H1 (cell line): ENCODE data around the gene GANC. TPM values are rescaled to one million over a fixed set of nuclear protein-coding genes. Genes with fewer than 3 reads are reported as not detected.

Experiments used
- CTCF ChIA-PET: fragments of 300-600 bp; sonication (Branson Sonifier 250); formaldehyde crosslinking; loops from one replicate; lab custom pipeline; 2021; ENCODE audit not compliant: partially characterized antibody; lab: Charles Lee
- POLR2A ChIA-PET: fragments of 300-600 bp; sonication (Branson Sonifier 250); formaldehyde crosslinking; loops from one replicate; lab custom pipeline; 2021; ENCODE audit warnings: inconsistent platforms; ENCODE audit not compliant: partially characterized antibody; lab: Charles Lee
- DNase-seq, 2 experiments: peaks; one replicate each; pipeline versions ENCODE4 v3.0.0 to v3.0.0-alpha.2; 2010 to 2022; ENCODE audit warnings: low spot score in 2 of 2, low read depth in 1 of 2, mixed read lengths in 1 of 2
- FAIRE-seq: peaks from 2 replicates; lab custom pipeline; 2011; peaks lifted over from hg19 to GRCh38; lab: Jason Lieb, UNC
- H2AFZ ChIP-seq: 2 replicates; pipeline ENCODE4 v1.8.1; 2012; ENCODE audit warnings: low read length, inconsistent platforms
- H2AK5ac ChIP-seq: 2 replicates; pipeline ENCODE4 v1.6.1; 2013; ENCODE audit warnings: low read depth, low read length
- H2BK120ac ChIP-seq: replicated peaks from 2 replicates; pipeline ENCODE3; 2013; ENCODE audit warnings: low read depth, low read length, inconsistent platforms
- H2BK12ac ChIP-seq: 2 replicates; pipeline ENCODE4 v1.6.1; 2013; ENCODE audit warnings: low read depth, low read length
- H2BK15ac ChIP-seq: 2 replicates; pipeline ENCODE4 v1.6.1; 2013; ENCODE audit warnings: low read length
- H2BK20ac ChIP-seq: 2 replicates; pipeline ENCODE4 v1.6.1; 2013; ENCODE audit warnings: low read length
- H2BK5ac ChIP-seq: 2 replicates; pipeline ENCODE4 v1.6.1; 2013; ENCODE audit warnings: low read depth, low read length
- H3K14ac ChIP-seq: 2 replicates; pipeline ENCODE4 v1.6.1; 2013; ENCODE audit warnings: inconsistent platforms; ENCODE audit not compliant: insufficient read length
- H3K18ac ChIP-seq: 2 replicates; pipeline ENCODE4 v1.6.1; 2013; ENCODE audit warnings: low read length; ENCODE audit errors: extremely low read depth
- H3K23ac ChIP-seq: 2 replicates; pipeline ENCODE4 v1.6.1; 2013; ENCODE audit warnings: inconsistent platforms; ENCODE audit not compliant: insufficient read length
- H3K23me2 ChIP-seq: 2 replicates; pipeline ENCODE4 v1.6.1; 2013; ENCODE audit warnings: low read depth, low read length
- H3K27ac ChIP-seq: 2 replicates; pipeline ENCODE4 v1.6.1; 2011; ENCODE audit warnings: low read depth, low read length, inconsistent platforms
- H3K27me3 ChIP-seq, 4 experiments: replicated peaks in 1 of 4; 1 replicate in 1 of 4; 2 replicates in 3 of 4; pipeline versions ENCODE4 v1.6.1 to v1.8.1; 2011 to 2013; ENCODE audit warnings: low read length in 3 of 4, mild to moderate bottlenecking in 3 of 4, inconsistent platforms in 2 of 4, mixed read lengths in 2 of 4, moderate library complexity in 1 of 4; ENCODE audit not compliant: control insufficient read depth in 3 of 4, insufficient read depth in 3 of 4; ENCODE audit errors: extremely low read depth in 1 of 4
- H3K36me3 ChIP-seq, 4 experiments: 2 replicates each; pipeline versions ENCODE4 v1.6.1 to v1.8.1; 2011 to 2013; ENCODE audit warnings: mild to moderate bottlenecking in 4 of 4, low read length in 3 of 4, moderate library complexity in 2 of 4, control low read depth in 1 of 4, inconsistent platforms in 1 of 4; ENCODE audit not compliant: insufficient read depth in 4 of 4, control insufficient read depth in 2 of 4
- H3K4ac ChIP-seq: replicated peaks from 2 replicates; pipeline ENCODE3; 2013; ENCODE audit warnings: low read length, low read depth, mixed read lengths, inconsistent platforms; ENCODE audit not compliant: insufficient read length
- H3K4me1 ChIP-seq, 4 experiments: replicated peaks in 1 of 4; 1 replicate in 1 of 4; 2 replicates in 3 of 4; pipeline versions ENCODE4 v1.6.1 to v1.8.1; 2011 to 2013; ENCODE audit warnings: low read length in 3 of 4, inconsistent platforms in 2 of 4, mixed read lengths in 1 of 4; ENCODE audit not compliant: insufficient read depth in 4 of 4, control insufficient read depth in 3 of 4
- H3K4me2 ChIP-seq, 2 experiments: 2 replicates each; pipeline versions ENCODE4 v1.6.1 to v1.8.1; 2011 to 2013; ENCODE audit warnings: low read depth in 2 of 2, low read length in 2 of 2, control low read depth in 1 of 2, inconsistent platforms in 1 of 2, mild to moderate bottlenecking in 1 of 2; ENCODE audit not compliant: insufficient read depth in 1 of 2
- H3K4me3 ChIP-seq, 4 experiments: fragments of 200-600, 300-600 bp in 1 of 4; sonication (generic), shearing (Covaris generic), sonication (Bioruptor Twin) in 1 of 4; 2 replicates each; pipeline versions ENCODE4 v1.5.1 to v1.8.1; 2011 to 2016; ENCODE audit warnings: low read length in 4 of 4, low read depth in 3 of 4, control low read depth in 2 of 4, inconsistent platforms in 2 of 4, mild to moderate bottlenecking in 2 of 4, mixed read lengths in 1 of 4, moderate library complexity in 1 of 4; ENCODE audit not compliant: insufficient read depth in 2 of 4; ENCODE audit errors: extremely low read depth in 1 of 4
- H3K56ac ChIP-seq: replicated peaks from 2 replicates; pipeline ENCODE3; 2013; ENCODE audit warnings: low read depth, mild to moderate bottlenecking, mixed read lengths, low read length, inconsistent platforms; ENCODE audit not compliant: insufficient read length
- H3K79me1 ChIP-seq: 2 replicates; pipeline ENCODE4 v1.6.1; 2013; ENCODE audit warnings: low read depth, low read length, control low read depth
- H3K79me2 ChIP-seq, 2 experiments: 2 replicates each; pipeline versions ENCODE4 v1.6.1 to v1.8.1; 2012 to 2013; ENCODE audit warnings: low read length in 2 of 2, mild to moderate bottlenecking in 2 of 2, inconsistent platforms in 1 of 2; ENCODE audit not compliant: insufficient read depth in 2 of 2, control insufficient read depth in 1 of 2
- H3K9ac ChIP-seq, 4 experiments: replicated peaks in 1 of 4; 1 replicate in 1 of 4; 2 replicates in 3 of 4; pipeline versions ENCODE4 v1.6.1 to v1.8.1; 2011 to 2013; ENCODE audit warnings: low read depth in 3 of 4, low read length in 3 of 4, control low read depth in 2 of 4, mild to moderate bottlenecking in 2 of 4, moderate library complexity in 2 of 4, inconsistent platforms in 1 of 4; ENCODE audit errors: extremely low read depth in 1 of 4
- H3K9me3 ChIP-seq, 2 experiments: 2 replicates each; pipeline versions ENCODE4 v1.6.1 to v1.8.1; 2012 to 2013; ENCODE audit warnings: mild to moderate bottlenecking in 2 of 2, moderate library complexity in 2 of 2, control low read depth in 1 of 2, inconsistent platforms in 1 of 2, low read depth in 1 of 2, low read length in 1 of 2, mixed read lengths in 1 of 2; ENCODE audit not compliant: insufficient read depth in 2 of 2
- H4K20me1 ChIP-seq, 2 experiments: replicated peaks in 1 of 2; 2 replicates each; pipeline versions ENCODE3 to v1.8.1; 2011 to 2013; ENCODE audit warnings: inconsistent platforms in 2 of 2, low read length in 2 of 2, mild to moderate bottlenecking in 1 of 2; ENCODE audit not compliant: insufficient read depth in 2 of 2, control insufficient read depth in 1 of 2
- H4K5ac ChIP-seq: 2 replicates; pipeline ENCODE4 v1.6.1; 2013; ENCODE audit warnings: low read length, low read depth, mixed read lengths, inconsistent platforms; ENCODE audit not compliant: insufficient read length
- H4K8ac ChIP-seq: 2 replicates; pipeline ENCODE4 v1.8.0; 2013; ENCODE audit warnings: mild to moderate bottlenecking, moderate library complexity, low read length, inconsistent platforms; ENCODE audit not compliant: insufficient read depth; ENCODE audit errors: extremely low read depth
- H4K91ac ChIP-seq: replicated peaks from 2 replicates; pipeline ENCODE3; 2013; ENCODE audit warnings: low read length, mixed read lengths, inconsistent platforms; ENCODE audit not compliant: insufficient read length
- ASH2L ChIP-seq: fragments of 200-600, 300-600 bp; sonication (generic); IDR thresholded peaks from one replicate; pipeline ENCODE4 v1.7.1; 2017; ENCODE audit warnings: low read length
- ATF3 ChIP-seq: IDR thresholded peaks from 2 replicates; pipeline ENCODE4 v1.6.1; 2011; ENCODE audit warnings: low read depth, mild to moderate bottlenecking, low read length; ENCODE audit not compliant: insufficient read depth
- BACH1 ChIP-seq: IDR thresholded peaks from 2 replicates; pipeline ENCODE4 v1.6.1; 2012; ENCODE audit warnings: low read length, improper control_type of control experiment
- CBX5 ChIP-seq: fragments of 300-800, 300-1000 bp; sonication (generic); IDR thresholded peaks from 2 replicates; pipeline ENCODE4 v1.7.1; 2016; ENCODE audit warnings: antibody characterized with exemption, low read length, low read depth
- EP300 ChIP-seq, 2 experiments: IDR thresholded peaks; 1 replicate in 1 of 2; 2 replicates in 1 of 2; pipeline ENCODE4 v1.6.1; 2011 to 2012; ENCODE audit warnings: low read depth in 2 of 2, low read length in 2 of 2, mild to moderate bottlenecking in 2 of 2, borderline replicate concordance in 1 of 2, inconsistent platforms in 1 of 2, moderate library complexity in 1 of 2
- EZH2 ChIP-seq: fragments of 200-600 bp; sonication (generic); IDR thresholded peaks from 2 replicates; pipeline ENCODE4 v1.7.1; 2012; ENCODE audit warnings: low read depth, mild to moderate bottlenecking, moderate library complexity, low read length, inconsistent platforms; ENCODE audit not compliant: severe bottlenecking
- KDM5A ChIP-seq: fragments of 200-600 bp; IDR thresholded peaks from 2 replicates; pipeline ENCODE4 v1.7.1; 2012; ENCODE audit warnings: mild to moderate bottlenecking, low read length, inconsistent platforms, mixed read lengths
- NANOG ChIP-seq: IDR thresholded peaks from 2 replicates; pipeline ENCODE4 v1.6.1; 2011; ENCODE audit warnings: low read length, low read depth, mild to moderate bottlenecking, inconsistent platforms; ENCODE audit not compliant: insufficient read depth, poor library complexity, severe bottlenecking
- RFX5 ChIP-seq: IDR thresholded peaks from 2 replicates; pipeline ENCODE4 v1.6.1; 2011; ENCODE audit warnings: low read depth, low read length, improper control_type of control experiment, borderline replicate concordance
- SP4 ChIP-seq: IDR thresholded peaks from 2 replicates; pipeline ENCODE4 v1.6.1; 2012; ENCODE audit warnings: low read length, inconsistent platforms
- TAF1 ChIP-seq: IDR thresholded peaks from 2 replicates; pipeline ENCODE4 v1.6.1; 2011; ENCODE audit warnings: mild to moderate bottlenecking, low read depth, low read length
- WGBS, 2 experiments: shearing (Covaris generic) in 1 of 2; methylation state at CpG; one replicate each; pipeline versions ENCODE4 v1.1.6 to v1.1.7; 2013 to 2015; ENCODE audit warnings: low lambda C conversion rate in 2 of 2, mixed read lengths in 2 of 2, inconsistent platforms in 1 of 2, low coverage in 1 of 2, missing lambda C conversion rate in 1 of 2; ENCODE audit not compliant: insufficient replicate concordance in 2 of 2, insufficient coverage in 1 of 2, insufficient read length in 1 of 2; ENCODE audit errors: extremely low coverage in 1 of 2, missing lambda C conversion rate in 1 of 2; 5-methylcytosine and 5-hydroxymethylcytosine counted together
- polyA plus RNA-seq, 7 experiments: library from polyadenylated mRNA; depleted of rRNA in 3 of 7; stranded (reverse) in 5 of 7; unstranded in 2 of 7; fragments of >200 nt in 5 of 7; fragments of 200-250 nt in 2 of 7; gene quantifications; 1 replicate in 5 of 7; 2 replicates in 1 of 7; 4 replicates in 1 of 7; pipeline versions ENCODE4 v1.2.1 to v1.2.3, GENCODE V29; 2011 to 2013; ENCODE audit warnings: missing spikeins in 2 of 7, mixed read lengths in 2 of 7
- total RNA-seq: library from RNA; stranded (reverse); fragmentation: NEBNext Ultra II Directional; extraction: Animal tissue kit (Norgen Biotek cat#: 25700); gene quantifications from 2 replicates; pipeline ENCODE4 v1.2.1, GENCODE V29; 2021

The GANC gene
- total and polyA plus RNA-seq, 2 of the 8 experiments (the other 6 are each of a cell fraction or from before 2014, with no cell fraction given) = 6.8 to 14.4 TPM

DNA sequence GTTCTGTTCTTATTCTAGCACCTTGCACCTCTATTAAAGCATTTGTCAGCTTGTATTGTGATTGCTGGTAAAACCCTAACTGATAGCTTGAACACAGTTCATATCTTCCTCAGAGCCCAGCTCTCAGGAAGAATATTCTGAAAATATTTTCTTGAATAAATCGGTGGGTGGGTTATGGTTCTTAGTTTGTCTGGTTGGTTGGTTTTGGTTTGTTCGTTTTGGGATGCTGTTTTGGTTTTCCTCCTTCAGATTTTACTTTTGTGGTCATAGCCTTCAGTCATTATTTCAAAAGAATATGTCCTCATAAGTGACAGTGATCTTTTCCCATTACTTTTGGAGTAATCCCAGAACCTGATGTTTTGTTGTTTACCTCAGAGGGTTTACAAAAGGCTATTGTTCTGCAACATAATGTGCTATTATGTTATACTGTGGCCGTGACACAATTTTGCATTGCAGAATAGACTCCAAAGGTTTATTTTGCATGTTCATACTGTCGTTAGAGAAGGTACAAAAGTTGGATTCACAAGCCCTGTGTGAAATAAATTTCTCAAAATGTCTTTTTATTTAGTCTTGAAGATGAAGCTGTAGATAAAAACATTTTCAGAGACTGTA lies 2.9 kb downstream of the GANC start:
- ChIA-PET POLR2A (interaction anchor here (3.5 kb wide), 1 partner anchor 10 kb away, joined by 27 read pairs; no protein-coding TSS in a partner anchor), CTCF (interaction anchor here (1.0 kb wide), 1 partner anchor 137 kb away, joined by 3 read pairs; no protein-coding TSS in a partner anchor)
- no peak for FAIRE-seq
- peaks cover 0 to 1% of the 10 kb centered on the region in 2 experiments for H4K20me1 ChIP-seq
- H3K27me3 ChIP-seq = no peaks in the 10 kb centered on the region
- H2BK15ac ChIP-seq = no peak overlapping the region
- peaks cover 0 to 20% of the 10 kb centered on the region in 2 experiments; a peak in 3 of 4 replicates for H3K79me2 ChIP-seq
- no peak overlapping the region; a peak in 1 of 7 replicates for H3K9ac ChIP-seq
- H3K56ac ChIP-seq = no peak overlapping the region
- H3K14ac ChIP-seq = no peak overlapping the region
- no peak overlapping the region for H3K27ac ChIP-seq
- TF ChIP-seq BACH1 = no peak
- no peak for TF ChIP-seq EZH2
- TF ChIP-seq TAF1 = no peak
- no peak for TF ChIP-seq ATF3
- TF ChIP-seq SP4 = no peak
- no peak for TF ChIP-seq EP300 (IDR thresholded peaks at IDR 0.05; ENCODE audit: borderline replicate concordance in 1 of 2, low read depth in 2 of 2, low read length in 2 of 2)
- TF ChIP-seq CBX5 = no peak
- no peak for TF ChIP-seq ASH2L
- TF ChIP-seq KDM5A = no peak
- TF ChIP-seq RFX5 = no peak
- TF ChIP-seq NANOG = no peak
- H3K79me1 ChIP-seq = no peaks in the 10 kb centered on the region
- no peak overlapping the region for H3K18ac ChIP-seq
- H4K8ac ChIP-seq = no peak overlapping the region
- H3K4me2 ChIP-seq = peak overlapping the region; percentile 12 to 80; a peak in 2 of 4 replicates
- peak overlapping the region in 1 of 4 experiments; percentile 38; a peak in 3 of 8 replicates for H3K4me3 ChIP-seq
- WGBS, 2 experiments = 46% methylated on average over 4 of the region's 4 CpGs; no CpG with 5 or more reads in 1 of the 2 experiments
- no peak overlapping the region for H2AFZ ChIP-seq
- H3K4ac ChIP-seq = no peak overlapping the region
- peaks cover 6% of the 10 kb centered on the region for H3K23me2 ChIP-seq
- peaks cover 0 to 3% (median 2%) of the 10 kb centered on the region in 4 experiments; a peak in 4 of 8 replicates for H3K36me3 ChIP-seq
- H2BK5ac ChIP-seq = no peak overlapping the region
- no peak overlapping the region for H4K5ac ChIP-seq
- H2AK5ac ChIP-seq = no peak overlapping the region
- no peaks in the 10 kb centered on the region for H3K9me3 ChIP-seq
- H2BK120ac ChIP-seq = no peak overlapping the region
- no peak overlapping the region for H2BK20ac ChIP-seq
- H4K91ac ChIP-seq = no peak overlapping the region
- H2BK12ac ChIP-seq = no peak overlapping the region
- no peak for DNase-seq
- H3K4me1 ChIP-seq = peaks cover 0 to 10% (median 3%) of the 10 kb centered on the region in 4 experiments; a peak in 3 of 7 replicates
- no peak overlapping the region for H3K23ac ChIP-seq
